ENCODE results near the gene ATP8B3. TPM values are rescaled to one million over a fixed set of nuclear protein-coding genes. Genes with fewer than 3 reads are reported as not detected.
A peak's percentile ranks its signal among the peaks of the same experiment; 100 is the strongest.

ATP8B3 gene
- total and polyA plus RNA-seq, 10 of the 15 experiments (the other 5 are each of a cell fraction or from before 2014, with no cell fraction given) = 0.13 to 1.7 (median 0.52) TPM

DNA sequence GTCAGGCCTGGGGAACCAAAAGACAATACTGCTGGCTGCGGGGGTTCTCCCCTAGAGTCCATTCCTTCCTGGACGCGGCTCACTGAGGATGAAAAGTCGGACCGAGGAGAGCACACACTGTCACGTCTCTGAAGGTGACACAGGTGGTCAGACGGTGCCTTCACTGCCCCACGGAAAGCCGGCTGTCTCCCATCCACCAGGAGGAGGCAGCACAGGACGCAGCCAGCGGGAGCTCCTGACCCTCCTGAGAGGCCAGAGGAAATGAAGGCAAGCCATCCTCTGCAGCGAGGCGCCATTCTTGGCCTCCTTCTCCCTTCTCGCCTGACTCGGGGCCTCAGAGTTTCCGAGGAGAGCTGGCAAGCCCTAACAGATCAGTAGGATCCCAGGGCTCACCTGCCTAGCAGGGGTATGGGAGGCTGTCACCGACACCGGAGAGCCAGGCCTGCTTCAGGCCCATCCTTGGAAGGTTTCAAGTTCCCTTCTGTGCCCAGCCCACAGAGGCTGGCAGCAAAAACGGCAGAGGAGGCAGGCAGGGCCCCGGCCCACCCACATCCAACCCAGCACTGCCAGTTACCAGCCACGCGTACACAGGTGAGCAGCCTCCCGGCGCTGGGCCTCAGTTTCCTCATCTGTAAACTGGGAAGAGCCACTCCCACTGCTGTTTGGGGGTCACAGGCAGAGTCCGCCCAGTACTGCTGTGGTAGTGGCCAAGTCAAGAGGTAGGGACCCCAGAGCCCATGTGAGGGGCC is 31.7 kb upstream of the ATP8B3 start (continued):
- TF ChIP-seq, protein P1, sequence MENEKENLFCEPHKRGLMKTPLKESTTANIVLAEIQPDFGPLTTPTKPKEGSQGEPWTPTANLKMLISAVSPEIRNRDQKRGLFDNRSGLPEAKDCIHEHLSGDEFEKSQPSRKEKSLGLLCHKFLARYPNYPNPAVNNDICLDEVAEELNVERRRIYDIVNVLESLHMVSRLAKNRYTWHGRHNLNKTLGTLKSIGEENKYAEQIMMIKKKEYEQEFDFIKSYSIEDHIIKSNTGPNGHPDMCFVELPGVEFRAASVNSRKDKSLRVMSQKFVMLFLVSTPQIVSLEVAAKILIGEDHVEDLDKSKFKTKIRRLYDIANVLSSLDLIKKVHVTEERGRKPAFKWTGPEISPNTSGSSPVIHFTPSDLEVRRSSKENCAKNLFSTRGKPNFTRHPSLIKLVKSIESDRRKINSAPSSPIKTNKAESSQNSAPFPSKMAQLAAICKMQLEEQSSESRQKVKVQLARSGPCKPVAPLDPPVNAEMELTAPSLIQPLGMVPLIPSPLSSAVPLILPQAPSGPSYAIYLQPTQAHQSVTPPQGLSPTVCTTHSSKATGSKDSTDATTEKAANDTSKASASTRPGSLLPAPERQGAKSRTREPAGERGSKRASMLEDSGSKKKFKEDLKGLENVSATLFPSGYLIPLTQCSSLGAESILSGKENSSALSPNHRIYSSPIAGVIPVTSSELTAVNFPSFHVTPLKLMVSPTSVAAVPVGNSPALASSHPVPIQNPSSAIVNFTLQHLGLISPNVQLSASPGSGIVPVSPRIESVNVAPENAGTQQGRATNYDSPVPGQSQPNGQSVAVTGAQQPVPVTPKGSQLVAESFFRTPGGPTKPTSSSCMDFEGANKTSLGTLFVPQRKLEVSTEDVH (IDR thresholded peaks at IDR 0.05; ENCODE audit: low read depth, partially characterized antibody) = no peak
- no peak for TF ChIP-seq CREM (IDR thresholded peaks at IDR 0.05; ENCODE audit: low read depth)
- TF ChIP-seq LARP7 (IDR thresholded peaks at IDR 0.05) = no peak

DNA sequence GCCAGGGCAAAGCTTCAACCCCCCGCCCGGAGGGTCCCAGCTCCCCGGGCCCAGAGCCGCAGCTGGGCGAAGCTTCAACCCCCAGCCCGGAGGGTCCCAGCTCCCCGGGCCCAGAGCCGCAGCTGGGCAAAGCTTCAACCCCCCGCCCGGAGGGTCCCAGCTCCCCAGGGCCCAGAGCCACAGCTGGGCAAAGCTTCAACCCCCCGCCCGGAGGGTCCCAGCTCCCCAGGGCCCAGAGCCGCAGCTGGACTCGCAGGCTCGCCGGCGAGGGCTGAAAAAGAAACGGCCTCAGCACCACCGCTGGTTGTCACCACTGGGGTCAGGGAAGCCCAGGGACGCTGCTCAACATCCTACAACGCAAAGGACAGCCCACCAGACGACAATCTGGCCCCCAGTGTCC is 31.0 kb upstream of the ATP8B3 start:
- TF ChIP-seq, protein P2, sequence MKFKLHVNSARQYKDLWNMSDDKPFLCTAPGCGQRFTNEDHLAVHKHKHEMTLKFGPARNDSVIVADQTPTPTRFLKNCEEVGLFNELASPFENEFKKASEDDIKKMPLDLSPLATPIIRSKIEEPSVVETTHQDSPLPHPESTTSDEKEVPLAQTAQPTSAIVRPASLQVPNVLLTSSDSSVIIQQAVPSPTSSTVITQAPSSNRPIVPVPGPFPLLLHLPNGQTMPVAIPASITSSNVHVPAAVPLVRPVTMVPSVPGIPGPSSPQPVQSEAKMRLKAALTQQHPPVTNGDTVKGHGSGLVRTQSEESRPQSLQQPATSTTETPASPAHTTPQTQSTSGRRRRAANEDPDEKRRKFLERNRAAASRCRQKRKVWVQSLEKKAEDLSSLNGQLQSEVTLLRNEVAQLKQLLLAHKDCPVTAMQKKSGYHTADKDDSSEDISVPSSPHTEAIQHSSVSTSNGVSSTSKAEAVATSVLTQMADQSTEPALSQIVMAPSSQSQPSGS (IDR thresholded peaks at IDR 0.05; ENCODE audit: low read length) = no peak
- no peak for TF ChIP-seq RAD21 (IDR thresholded peaks at IDR 0.05; ENCODE audit: insufficient read depth, low read depth, low read length)
- TF ChIP-seq, protein P3, sequence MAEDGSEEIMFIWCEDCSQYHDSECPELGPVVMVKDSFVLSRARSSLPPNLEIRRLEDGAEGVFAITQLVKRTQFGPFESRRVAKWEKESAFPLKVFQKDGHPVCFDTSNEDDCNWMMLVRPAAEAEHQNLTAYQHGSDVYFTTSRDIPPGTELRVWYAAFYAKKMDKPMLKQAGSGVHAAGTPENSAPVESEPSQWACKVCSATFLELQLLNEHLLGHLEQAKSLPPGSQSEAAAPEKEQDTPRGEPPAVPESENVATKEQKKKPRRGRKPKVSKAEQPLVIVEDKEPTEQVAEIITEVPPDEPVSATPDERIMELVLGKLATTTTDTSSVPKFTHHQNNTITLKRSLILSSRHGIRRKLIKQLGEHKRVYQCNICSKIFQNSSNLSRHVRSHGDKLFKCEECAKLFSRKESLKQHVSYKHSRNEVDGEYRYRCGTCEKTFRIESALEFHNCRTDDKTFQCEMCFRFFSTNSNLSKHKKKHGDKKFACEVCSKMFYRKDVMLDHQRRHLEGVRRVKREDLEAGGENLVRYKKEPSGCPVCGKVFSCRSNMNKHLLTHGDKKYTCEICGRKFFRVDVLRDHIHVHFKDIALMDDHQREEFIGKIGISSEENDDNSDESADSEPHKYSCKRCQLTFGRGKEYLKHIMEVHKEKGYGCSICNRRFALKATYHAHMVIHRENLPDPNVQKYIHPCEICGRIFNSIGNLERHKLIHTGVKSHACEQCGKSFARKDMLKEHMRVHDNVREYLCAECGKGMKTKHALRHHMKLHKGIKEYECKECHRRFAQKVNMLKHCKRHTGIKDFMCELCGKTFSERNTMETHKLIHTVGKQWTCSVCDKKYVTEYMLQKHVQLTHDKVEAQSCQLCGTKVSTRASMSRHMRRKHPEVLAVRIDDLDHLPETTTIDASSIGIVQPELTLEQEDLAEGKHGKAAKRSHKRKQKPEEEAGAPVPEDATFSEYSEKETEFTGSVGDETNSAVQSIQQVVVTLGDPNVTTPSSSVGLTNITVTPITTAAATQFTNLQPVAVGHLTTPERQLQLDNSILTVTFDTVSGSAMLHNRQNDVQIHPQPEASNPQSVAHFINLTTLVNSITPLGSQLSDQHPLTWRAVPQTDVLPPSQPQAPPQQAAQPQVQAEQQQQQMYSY (CRISPR knock-in tag; IDR thresholded peaks at IDR 0.05) = no peak
- TF ChIP-seq WRNIP1 (IDR thresholded peaks at IDR 0.05; ENCODE audit: borderline replicate concordance, low read depth, low read length) = no peak
- TF ChIP-seq POLR2A (IDR thresholded peaks at IDR 0.05; ENCODE audit: low read depth, low read length) = peak; percentile 49
- no peak for TF ChIP-seq PML (IDR thresholded peaks at IDR 0.05; ENCODE audit: low read length)
- ChIA-PET SMC1A (ENCODE audit: uncharacterized antibody, unreplicated experiment) (no interaction called here), CTCF (interaction anchor here (1.2 kb wide), 1 partner anchor 10 kb away, joined by 4 read pairs; no protein-coding TSS in a partner anchor), POLR2A (no interaction called here), RAD21 (ENCODE audit: unreplicated experiment) (no interaction called here)
- Histone ChIP-seq H3K4me3 (no peak overlapping the region), H3K36me3 (ENCODE audit: control insufficient read depth in 2 of 2, insufficient read depth in 2 of 2, low read length in 1 of 2) (peaks cover 0 to 5% of the 10 kb centered on the region in 2 experiments; a peak in 3 of 4 replicates), H3K4me1 (ENCODE audit: control insufficient read depth, insufficient read depth, low read length) (peaks cover 13% of the 10 kb centered on the region), H3K9me3 (replicated peaks; ENCODE audit: control insufficient read depth, insufficient read depth, low read length) (no peaks in the 10 kb centered on the region), H4K20me1 (ENCODE audit: control insufficient read depth, insufficient read depth) (peaks cover 3% of the 10 kb centered on the region; the same call in 1 of the 2 replicates), H3K27ac (ENCODE audit: control insufficient read depth, insufficient read depth) (no peak overlapping the region), H2AFZ (ENCODE audit: control insufficient read depth, low read depth, low read length) (no peak overlapping the region), H3K4me2 (ENCODE audit: control insufficient read depth, insufficient read depth) (no peak overlapping the region), H3K27me3 (replicated peaks in 1 of 2; ENCODE audit: control insufficient read depth in 2 of 2, insufficient read depth in 2 of 2, low read length in 1 of 2) (no peaks in the 10 kb centered on the region), H3K9ac (ENCODE audit: control insufficient read depth, insufficient read depth, low read length) (no peak overlapping the region), H3K79me2 (ENCODE audit: control insufficient read depth, insufficient read depth, low read length) (peaks cover 63% of the 10 kb centered on the region)
- no peak for FAIRE-seq
- ATAC-seq = no peak
- intact Hi-C loops (cut with micrococcal nuclease; ENCODE audit: unreplicated experiment) (no loop called here), in situ Hi-C loops (cut with MboI) (no loop called here)
- no TSS peak for BruUV-seq (replicated peaks)
- 96% methylated on average over 15 of the region's 22 CpGs for WGBS (ENCODE audit: insufficient coverage, insufficient replicate concordance, low lambda C conversion rate, missing lambda C conversion rate)
- no peak for DNase-seq (ENCODE audit: low read depth, low spot score)

All from GM12878 (cell line).